H9 (cell line): ENCODE data around the gene FRY. TPM values are rescaled to one million over a fixed set of nuclear protein-coding genes. Genes with fewer than 3 reads are reported as not detected.

Experiments
- DNase-seq: peaks from one replicate; pipeline ENCODE4 v3.0.0-alpha.2; 2017
- H2AFZ ChIP-seq: one replicate; pipeline ENCODE4 v1.6.1; 2013; ENCODE audit warnings: mild to moderate bottlenecking, low read length, control low read depth, moderate library complexity
- H2AK5ac ChIP-seq: 2 replicates; pipeline ENCODE4 v1.6.1; 2013; ENCODE audit warnings: low read length, control low read depth, mixed read lengths; ENCODE audit not compliant: insufficient read length
- H2BK120ac ChIP-seq: one replicate; pipeline ENCODE4 v1.6.1; 2013; ENCODE audit warnings: low read depth, mild to moderate bottlenecking, low read length, control low read depth, inconsistent platforms; ENCODE audit not compliant: poor library complexity, severe bottlenecking
- H2BK12ac ChIP-seq: 2 replicates; pipeline ENCODE4 v1.6.1; 2013; ENCODE audit warnings: low read length, control low read depth, mixed read lengths, low read depth; ENCODE audit not compliant: insufficient read length
- H2BK15ac ChIP-seq: 2 replicates; pipeline ENCODE4 v1.6.1; 2013; ENCODE audit warnings: low read depth, low read length, control low read depth
- H2BK20ac ChIP-seq: one replicate; pipeline ENCODE4 v1.6.1; 2013; ENCODE audit warnings: low read depth, mild to moderate bottlenecking, low read length, control low read depth, inconsistent platforms; ENCODE audit not compliant: poor library complexity, severe bottlenecking
- H2BK5ac ChIP-seq: 2 replicates; pipeline ENCODE4 v1.6.1; 2013; ENCODE audit warnings: low read length, control low read depth, mixed read lengths; ENCODE audit not compliant: insufficient read length
- H3K14ac ChIP-seq: 2 replicates; pipeline ENCODE4 v1.6.1; 2013; ENCODE audit warnings: low read length, control low read depth; ENCODE audit not compliant: insufficient read depth
- H3K18ac ChIP-seq: 2 replicates; pipeline ENCODE4 v1.6.1; 2013; ENCODE audit warnings: low read depth, mild to moderate bottlenecking, mixed read lengths, low read length, control low read depth; ENCODE audit not compliant: insufficient read length
- H3K23ac ChIP-seq: 2 replicates; pipeline ENCODE4 v1.6.1; 2013; ENCODE audit warnings: low read length, control low read depth, mixed read lengths, low read depth; ENCODE audit not compliant: insufficient read length
- H3K23me2 ChIP-seq: 2 replicates; pipeline ENCODE4 v1.6.1; 2013; ENCODE audit warnings: low read depth, mild to moderate bottlenecking, mixed read lengths, low read length, control low read depth; ENCODE audit not compliant: insufficient read length, poor library complexity, severe bottlenecking
- H3K27ac ChIP-seq: 2 replicates; pipeline ENCODE4 v1.5.1; 2013; ENCODE audit warnings: low read length, control low read depth, mixed read lengths, low read depth; ENCODE audit not compliant: insufficient read length
- H3K27me3 ChIP-seq: 2 replicates; pipeline ENCODE4 v1.6.1; 2013; ENCODE audit warnings: low read length, control low read depth, inconsistent platforms; ENCODE audit not compliant: insufficient read depth
- H3K4ac ChIP-seq: 2 replicates; pipeline ENCODE4 v1.6.1; 2013; ENCODE audit warnings: low read depth, mild to moderate bottlenecking, control low read depth, inconsistent platforms, low read length, moderate library complexity
- H3K4me1 ChIP-seq: 2 replicates; pipeline ENCODE4 v1.6.1; 2013; ENCODE audit warnings: low read length, control low read depth, inconsistent platforms; ENCODE audit not compliant: insufficient read depth
- H3K4me2 ChIP-seq: 2 replicates; pipeline ENCODE4 v1.6.1; 2013; ENCODE audit warnings: low read length, control low read depth, mixed read lengths; ENCODE audit not compliant: insufficient read length, insufficient read depth
- H3K56ac ChIP-seq: 2 replicates; pipeline ENCODE4 v1.6.1; 2013; ENCODE audit warnings: low read depth, mild to moderate bottlenecking, mixed read lengths, low read length, control low read depth; ENCODE audit not compliant: insufficient read length
- H3K79me1 ChIP-seq: 2 replicates; pipeline ENCODE4 v1.6.1; 2013; ENCODE audit warnings: low read depth, mild to moderate bottlenecking, moderate library complexity, low read length, control low read depth, inconsistent platforms; ENCODE audit not compliant: insufficient read depth, poor library complexity, severe bottlenecking
- H3K79me2 ChIP-seq: 2 replicates; pipeline ENCODE4 v1.6.1; 2013; ENCODE audit warnings: low read length, control low read depth, inconsistent platforms; ENCODE audit not compliant: insufficient read depth
- H3K9ac ChIP-seq: 2 replicates; pipeline ENCODE4 v1.6.1; 2013; ENCODE audit warnings: low read length, control low read depth, mixed read lengths; ENCODE audit not compliant: insufficient read length; ENCODE audit errors: extremely low read depth
- H3K9me3 ChIP-seq: one replicate; pipeline ENCODE4 v1.6.1; 2013; ENCODE audit warnings: low read depth, low read length, inconsistent platforms; ENCODE audit not compliant: control insufficient read depth
- H3T11ph ChIP-seq: one replicate; pipeline ENCODE4 v1.6.1; 2013; ENCODE audit warnings: mild to moderate bottlenecking, low read length, control low read depth, inconsistent platforms
- H4K20me1 ChIP-seq: one replicate; pipeline ENCODE4 v1.6.1; 2013; ENCODE audit not compliant: control insufficient read depth, insufficient read length, insufficient read depth
- H4K5ac ChIP-seq: 2 replicates; pipeline ENCODE4 v1.6.1; 2013; ENCODE audit warnings: low read depth, mild to moderate bottlenecking, mixed read lengths, low read length, control low read depth; ENCODE audit not compliant: insufficient read length
- H4K8ac ChIP-seq: replicated peaks from 2 replicates; pipeline ENCODE4 v1.6.1; 2013; ENCODE audit warnings: low read length, control low read depth, mixed read lengths, low read depth; ENCODE audit not compliant: insufficient read length
- H4K91ac ChIP-seq: 2 replicates; pipeline ENCODE4 v1.6.1; 2013; ENCODE audit warnings: low read depth, mild to moderate bottlenecking, moderate library complexity, mixed read lengths, low read length, control low read depth; ENCODE audit not compliant: insufficient read length
- H3K27ac Mint-ChIP-seq, 3 experiments: 2 replicates in 2 of 3; 3 replicates in 1 of 3; pipeline ENCODE4 v1.8.0; 2020 to 2021; ENCODE audit warnings: mixed read lengths in 3 of 3, mild to moderate bottlenecking in 1 of 3, moderate library complexity in 1 of 3
- H3K27me3 Mint-ChIP-seq: 2 replicates; pipeline ENCODE4 v1.8.0; 2021; ENCODE audit warnings: low read depth, mild to moderate bottlenecking, moderate library complexity, mixed read lengths
- H3K36me3 Mint-ChIP-seq, 3 experiments: 2 replicates in 2 of 3; 3 replicates in 1 of 3; pipeline ENCODE4 v1.8.0; 2020 to 2021; ENCODE audit warnings: low read depth in 3 of 3, mixed read lengths in 3 of 3; ENCODE audit not compliant: insufficient read depth in 1 of 3
- H3K4me1 Mint-ChIP-seq, 2 experiments: 2 replicates each; pipeline ENCODE4 v1.8.0; 2020; ENCODE audit warnings: mixed read lengths in 2 of 2
- H3K4me3 Mint-ChIP-seq, 2 experiments: 2 replicates in 1 of 2; 3 replicates in 1 of 2; pipeline ENCODE4 v1.8.0; 2020 to 2021; ENCODE audit warnings: mild to moderate bottlenecking in 2 of 2, mixed read lengths in 2 of 2, moderate library complexity in 1 of 2
- H3K9me3 Mint-ChIP-seq, 2 experiments: 2 replicates in 1 of 2; 3 replicates in 1 of 2; pipeline ENCODE4 v1.8.0; 2020; ENCODE audit warnings: mild to moderate bottlenecking in 2 of 2, mixed read lengths in 2 of 2, moderate library complexity in 1 of 2
- total RNA-seq: library from RNA; stranded (reverse); gene quantifications from 2 replicates; pipeline ENCODE4 v1.2.1, GENCODE V29; 2021
- TF ChIP-seq, protein P1 (sequence below): fragments of 200-600 bp; sonication (generic); conservative IDR thresholded peaks from 3 replicates; pipeline ENCODE4 v1.8.0; 2021; ENCODE audit warnings: antibody characterized with exemption, mild to moderate bottlenecking

Gene FRY
- total RNA-seq, 1 experiment from 2014 or later, result 5.2 TPM

DNA sequence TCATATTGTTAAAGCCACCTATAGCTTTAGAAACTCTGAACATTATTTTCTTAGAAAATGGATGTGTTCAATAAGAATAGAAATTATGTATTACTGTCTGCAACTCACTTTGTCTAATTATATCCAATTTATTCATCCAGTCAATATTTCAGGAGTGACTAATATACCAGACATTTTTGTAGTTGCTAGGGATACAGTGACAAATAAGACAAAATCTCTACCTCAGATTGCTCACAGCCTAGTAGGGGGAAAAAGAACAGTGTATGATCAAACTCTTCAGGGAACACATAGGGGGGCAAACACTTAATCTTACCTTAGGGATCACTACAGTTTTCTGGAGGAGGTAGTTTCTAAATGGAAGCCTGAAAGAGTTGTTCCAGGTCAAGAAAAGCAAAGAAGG lies 292.3 kb downstream of the FRY start:
- H3K4me1 ChIP-seq, result no peaks in the 10 kb centered on the region
- no peak overlapping the region for H3K4me3 Mint-ChIP-seq
- no peak overlapping the region for H2BK12ac ChIP-seq
- H3T11ph ChIP-seq, result no peak overlapping the region
- H3K27ac Mint-ChIP-seq, result no peak overlapping the region
- H3K27ac ChIP-seq, result no peak overlapping the region
- H4K20me1 ChIP-seq, result no peaks in the 10 kb centered on the region
- no peak overlapping the region for H2BK15ac ChIP-seq
- no peak overlapping the region for H2BK20ac ChIP-seq
- H3K27me3 Mint-ChIP-seq, result no peaks in the 10 kb centered on the region
- no peak overlapping the region for H3K9ac ChIP-seq
- H2BK120ac ChIP-seq, result no peak overlapping the region
- peaks cover 15 to 64% (median 54%) of the 10 kb centered on the region in 3 experiments for H3K36me3 Mint-ChIP-seq
- DNase-seq, result no peak
- H3K23me2 ChIP-seq, result no peaks in the 10 kb centered on the region
- H3K23ac ChIP-seq, result no peak overlapping the region
- H3K79me2 ChIP-seq, result no peaks in the 10 kb centered on the region
- no peak overlapping the region for H3K4ac ChIP-seq
- no peak overlapping the region for H2BK5ac ChIP-seq
- no peaks in the 10 kb centered on the region for H3K4me1 Mint-ChIP-seq
- H2AFZ ChIP-seq, result no peak overlapping the region
- H4K91ac ChIP-seq, result no peak overlapping the region
- no peaks in the 10 kb centered on the region for H3K79me1 ChIP-seq
- H4K8ac ChIP-seq, result no peak overlapping the region
- H3K14ac ChIP-seq, result no peak overlapping the region
- no peak overlapping the region for H4K5ac ChIP-seq
- no peaks in the 10 kb centered on the region for H3K9me3 ChIP-seq
- H3K9me3 Mint-ChIP-seq, result no peaks in the 10 kb centered on the region
- no peak overlapping the region for H3K18ac ChIP-seq
- TF ChIP-seq, protein P1, sequence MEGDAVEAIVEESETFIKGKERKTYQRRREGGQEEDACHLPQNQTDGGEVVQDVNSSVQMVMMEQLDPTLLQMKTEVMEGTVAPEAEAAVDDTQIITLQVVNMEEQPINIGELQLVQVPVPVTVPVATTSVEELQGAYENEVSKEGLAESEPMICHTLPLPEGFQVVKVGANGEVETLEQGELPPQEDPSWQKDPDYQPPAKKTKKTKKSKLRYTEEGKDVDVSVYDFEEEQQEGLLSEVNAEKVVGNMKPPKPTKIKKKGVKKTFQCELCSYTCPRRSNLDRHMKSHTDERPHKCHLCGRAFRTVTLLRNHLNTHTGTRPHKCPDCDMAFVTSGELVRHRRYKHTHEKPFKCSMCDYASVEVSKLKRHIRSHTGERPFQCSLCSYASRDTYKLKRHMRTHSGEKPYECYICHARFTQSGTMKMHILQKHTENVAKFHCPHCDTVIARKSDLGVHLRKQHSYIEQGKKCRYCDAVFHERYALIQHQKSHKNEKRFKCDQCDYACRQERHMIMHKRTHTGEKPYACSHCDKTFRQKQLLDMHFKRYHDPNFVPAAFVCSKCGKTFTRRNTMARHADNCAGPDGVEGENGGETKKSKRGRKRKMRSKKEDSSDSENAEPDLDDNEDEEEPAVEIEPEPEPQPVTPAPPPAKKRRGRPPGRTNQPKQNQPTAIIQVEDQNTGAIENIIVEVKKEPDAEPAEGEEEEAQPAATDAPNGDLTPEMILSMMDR, result no peak
- H3K56ac ChIP-seq, result no peak overlapping the region
- no peak overlapping the region for H3K4me2 ChIP-seq
- H2AK5ac ChIP-seq, result no peak overlapping the region
- no peaks in the 10 kb centered on the region for H3K27me3 ChIP-seq
